A673 (cell line): Measurements from ENCODE around the gene ZDHHC7. TPM values are rescaled to one million over a fixed set of nuclear protein-coding genes. Genes with fewer than 3 reads are reported as not detected.

ENCODE experiments used
- BruUV-seq: library from RNA; stranded (reverse); fragments of 400-500 nt; replicated peaks from 2 replicates; lab custom pipeline; 2021; lab: Mats Ljungman, UMichigan
- CTCF ChIA-PET: fragments of 300-600 bp; sonication (Branson Sonifier 250); formaldehyde crosslinking; loops from one replicate; lab custom pipeline; 2022; ENCODE audit warnings: antibody characterized with exemption; lab: Charles Lee
- POLR2A ChIA-PET: fragments of 300-600 bp; sonication (Branson Sonifier 250); formaldehyde crosslinking; loops from one replicate; lab custom pipeline; 2022; ENCODE audit warnings: antibody characterized with exemption; ENCODE audit not compliant: low non-redundant PET; lab: Charles Lee
- DNase-seq: peaks from one replicate; pipeline ENCODE4 v3.0.0-alpha.2; 2015; ENCODE audit warnings: low spot score
- H3K27ac ChIP-seq: fragments of 200-600 bp; sonication (generic); 2 replicates; pipeline ENCODE4 v1.5.1; 2016; ENCODE audit warnings: mixed run types, low read depth, mild to moderate bottlenecking, mixed read lengths, antibody characterized with exemption, low read length; ENCODE audit not compliant: poor library complexity, severe bottlenecking
- H3K27me3 ChIP-seq: fragments of 200-600 bp; sonication (generic); replicated peaks from 2 replicates; pipeline ENCODE4 v1.6.1; 2017; ENCODE audit warnings: mixed run types, low read depth, mild to moderate bottlenecking, mixed read lengths, antibody characterized with exemption, low read length; ENCODE audit not compliant: insufficient read depth, poor library complexity
- H3K36me3 ChIP-seq: fragments of 200-600 bp; sonication (generic); 2 replicates; pipeline ENCODE4 v1.6.1; 2016; ENCODE audit warnings: mixed run types, mild to moderate bottlenecking, mixed read lengths, antibody characterized with exemption, low read length; ENCODE audit not compliant: insufficient read depth, poor library complexity, severe bottlenecking
- H3K4me1 ChIP-seq: fragments of 200-600 bp; sonication (generic); 2 replicates; pipeline ENCODE4 v1.6.1; 2017; ENCODE audit warnings: mixed run types, mild to moderate bottlenecking, mixed read lengths, antibody characterized with exemption, low read length; ENCODE audit not compliant: insufficient read depth, poor library complexity, severe bottlenecking
- H3K4me3 ChIP-seq: fragments of 200-600 bp; sonication (generic); 2 replicates; pipeline ENCODE4 v1.5.1; 2016; ENCODE audit warnings: low read depth, mixed run types, mild to moderate bottlenecking, mixed read lengths, low read length; ENCODE audit not compliant: poor library complexity, severe bottlenecking
- H3K9me3 ChIP-seq: fragments of 200-600 bp; sonication (generic); 2 replicates; pipeline ENCODE4 v1.6.1; 2016; ENCODE audit warnings: mixed run types, low read depth, mild to moderate bottlenecking, mixed read lengths, antibody characterized with exemption, low read length; ENCODE audit not compliant: poor library complexity, severe bottlenecking
- CTCF ChIP-seq: fragments of 300-800, 200-600 bp; sonication (generic); conservative IDR thresholded peaks from 2 replicates; pipeline ENCODE4 v1.5.1; 2017; ENCODE audit warnings: low read depth, mild to moderate bottlenecking, antibody characterized with exemption, low read length, moderate library complexity, mixed read lengths
- EZH2 ChIP-seq: fragments of 200-600 bp; sonication (generic); IDR thresholded peaks from 2 replicates; pipeline ENCODE4 v1.6.1; 2017; ENCODE audit warnings: borderline replicate concordance, low read depth, mild to moderate bottlenecking, mixed read lengths, antibody characterized with exemption, low read length; ENCODE audit not compliant: poor library complexity, severe bottlenecking
- intact Hi-C: fragments of 100-400 bp; cut with micrococcal nuclease; formaldehyde crosslinking; loops from one replicate; pipeline ENCODE4 v1.10.0; 2022; ENCODE audit not compliant: unreplicated experiment
- total RNA-seq: library from RNA; stranded (reverse); gene quantifications from 2 replicates; pipeline ENCODE4 v1.2.3, GENCODE V29; 2021

ZDHHC7 gene
- total RNA-seq, 1 experiment from 2014 or later: 43.5 TPM

- intact Hi-C loops: no loop called here
- peaks cover 32% of the 10 kb centered on the region for H3K36me3 ChIP-seq
- H3K27ac ChIP-seq: no peak overlapping the region
- no peak for DNase-seq
- BruUV-seq: no TSS peak
- CTCF ChIA-PET: no interaction called here
- no peaks in the 10 kb centered on the region for H3K4me1 ChIP-seq
- TF ChIP-seq CTCF (no peak), EZH2 (no peak)
- H3K27me3 ChIP-seq: no peaks in the 10 kb centered on the region
- H3K4me3 ChIP-seq: no peak overlapping the region
- no peaks in the 10 kb centered on the region for H3K9me3 ChIP-seq
- POLR2A ChIA-PET: no interaction called here
Measured at GRCh38 chr16:84982434-84982833, 28.9 kb downstream of the ZDHHC7 start.

- POLR2A ChIA-PET: interaction anchor here (0.5 kb wide), 1 partner anchor 32 kb away, joined by 3 read pairs; no protein-coding TSS in a partner anchor
- H3K27ac ChIP-seq: no peak overlapping the region
- TF ChIP-seq EZH2: no peak
- no peak for TF ChIP-seq CTCF
- H3K9me3 ChIP-seq: no peaks in the 10 kb centered on the region
- H3K4me1 ChIP-seq: no peaks in the 10 kb centered on the region
- CTCF ChIA-PET: no interaction called here
- no peaks in the 10 kb centered on the region for H3K27me3 ChIP-seq
- H3K36me3 ChIP-seq: peaks cover 44% of the 10 kb centered on the region
- no peak for DNase-seq
- H3K4me3 ChIP-seq: no peak overlapping the region
- no TSS peak for BruUV-seq
- intact Hi-C loops: no loop called here
Measured at GRCh38 chr16:84979516-84979915, 31.8 kb downstream of the ZDHHC7 start.

GRCh38 chr16:84976644-84977400, 34.5 kb downstream of the ZDHHC7 start:
- DNase-seq: no peak
- Histone ChIP-seq H3K36me3 (peaks cover 49% of the 10 kb centered on the region), H3K27ac (no peak overlapping the region), H3K9me3 (no peaks in the 10 kb centered on the region), H3K27me3 (no peaks in the 10 kb centered on the region), H3K4me3 (no peak overlapping the region), H3K4me1 (no peaks in the 10 kb centered on the region)
- BruUV-seq: no TSS peak
- intact Hi-C loops: no loop called here
- POLR2A ChIA-PET: interaction anchor here (0.5 kb wide), 1 partner anchor 9 kb away, joined by 5 read pairs; no protein-coding TSS in a partner anchor
- TF ChIP-seq CTCF (no peak), EZH2 (no peak)
- CTCF ChIA-PET: no interaction called here
